ENCODE data around the gene PTPRD. TPM values are rescaled to one million over a fixed set of nuclear protein-coding genes. Genes with fewer than 3 reads are reported as not detected.

Gene PTPRD
- total and polyA plus RNA-seq, 2 experiments from 2014 or later: 11.5 to 58.0 TPM

DNA sequence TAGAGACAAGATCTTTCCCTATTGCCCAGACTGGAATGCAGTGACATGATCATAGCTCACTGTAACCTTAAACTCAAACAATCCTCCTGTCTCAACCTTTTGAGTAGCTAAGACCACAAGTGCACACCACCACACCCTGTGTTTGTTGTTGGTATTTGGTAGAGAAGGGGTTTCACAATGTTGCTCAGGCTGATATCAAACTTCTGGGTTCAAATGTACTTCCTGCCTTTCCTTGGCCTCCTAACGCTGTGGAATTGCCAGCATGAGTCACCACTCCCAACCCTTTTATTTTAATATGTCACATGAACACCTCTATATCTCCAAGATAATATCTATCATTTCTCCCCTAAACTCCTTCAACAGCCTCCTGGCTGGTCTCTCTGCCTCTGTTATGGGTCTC, 719.0 kb downstream of the PTPRD start:
- H3K27me3 Mint-ChIP-seq (ENCODE audit: insufficient read depth, low read depth, poor library complexity): no peaks in the 10 kb centered on the region
- Histone ChIP-seq H3F3A (replicated peaks; ENCODE audit: low read depth) (no peaks in the 10 kb centered on the region), H3K4me2 (no peak overlapping the region), H3K27me3 (ENCODE audit: insufficient read depth) (no peaks in the 10 kb centered on the region), H2AFZ (0 out of 2 replicates have a peak overlapping the region, but pooled peaks have one; percentile 30), H3K4me1 (ENCODE audit: insufficient read depth) (peaks cover 11% of the 10 kb centered on the region), H3K36me3 (ENCODE audit: insufficient read depth) (no peaks in the 10 kb centered on the region), H3K4me3 (no peak overlapping the region), H3K27ac (ENCODE audit: low read depth) (no peak overlapping the region), H4K20me1 (replicated peaks; ENCODE audit: insufficient read depth) (no peaks in the 10 kb centered on the region), H3K9me2 (ENCODE audit: insufficient read depth) (no peaks in the 10 kb centered on the region), H3K79me2 (replicated peaks; ENCODE audit: insufficient read depth) (no peaks in the 10 kb centered on the region)
- H3K9me3 Mint-ChIP-seq: no peaks in the 10 kb centered on the region
- H3K4me3 Mint-ChIP-seq: no peak overlapping the region
- H3K4me1 Mint-ChIP-seq: peaks cover 13% of the 10 kb centered on the region; the same call in 2 of the 3 replicates
- TF ChIP-seq, protein P1, sequence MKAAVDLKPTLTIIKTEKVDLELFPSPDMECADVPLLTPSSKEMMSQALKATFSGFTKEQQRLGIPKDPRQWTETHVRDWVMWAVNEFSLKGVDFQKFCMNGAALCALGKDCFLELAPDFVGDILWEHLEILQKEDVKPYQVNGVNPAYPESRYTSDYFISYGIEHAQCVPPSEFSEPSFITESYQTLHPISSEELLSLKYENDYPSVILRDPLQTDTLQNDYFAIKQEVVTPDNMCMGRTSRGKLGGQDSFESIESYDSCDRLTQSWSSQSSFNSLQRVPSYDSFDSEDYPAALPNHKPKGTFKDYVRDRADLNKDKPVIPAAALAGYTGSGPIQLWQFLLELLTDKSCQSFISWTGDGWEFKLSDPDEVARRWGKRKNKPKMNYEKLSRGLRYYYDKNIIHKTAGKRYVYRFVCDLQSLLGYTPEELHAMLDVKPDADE (IDR thresholded peaks at IDR 0.05): no peak
- no peak for TF ChIP-seq NANOG (IDR thresholded peaks at IDR 0.05; ENCODE audit: borderline replicate concordance)
- TF ChIP-seq EZH2phosphoT487 (IDR thresholded peaks at IDR 0.05; ENCODE audit: unreplicated experiment): no peak
- no peak for TF ChIP-seq STAT1 (IDR thresholded peaks at IDR 0.05; ENCODE audit: unreplicated experiment)
- no peaks in the 10 kb centered on the region for H3K36me3 Mint-ChIP-seq (ENCODE audit: low read depth)
- ATAC-seq (no peak), DNase-seq (ENCODE audit: low spot score) (no peak)
- no peak overlapping the region for H3K27ac Mint-ChIP-seq

DNA sequence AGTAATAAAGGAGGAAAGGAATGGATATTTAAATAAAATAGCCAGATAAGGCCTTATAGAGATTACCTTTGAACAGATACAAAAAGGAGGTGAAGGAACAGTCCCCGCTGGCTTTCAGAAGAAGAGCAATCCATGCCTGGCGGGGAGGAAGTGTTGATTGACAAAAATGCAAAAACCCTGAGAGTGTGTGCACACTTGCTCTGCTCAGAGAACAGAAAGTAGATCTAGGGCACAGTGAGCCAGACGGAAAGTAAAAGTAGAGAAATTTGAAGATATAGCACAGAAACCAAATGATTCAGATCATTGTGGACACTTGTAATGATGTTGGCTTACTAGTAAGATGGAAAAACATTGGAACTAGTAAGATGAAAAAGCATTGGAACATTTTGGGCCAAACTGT, 720.6 kb downstream of the PTPRD start:
- H3K4me3 ChIP-seq: no peak overlapping the region
- Mint-ChIP-seq H3K27ac (no peak overlapping the region), H3K4me1 (peaks cover 13% of the 10 kb centered on the region; the same call in 2 of the 3 replicates), H3K36me3 (ENCODE audit: low read depth) (no peaks in the 10 kb centered on the region), H3K27me3 (ENCODE audit: insufficient read depth, low read depth, poor library complexity) (no peaks in the 10 kb centered on the region), H3K9me3 (no peaks in the 10 kb centered on the region), H3K4me3 (no peak overlapping the region)
- H3K4me1 ChIP-seq (ENCODE audit: insufficient read depth): peaks cover 11% of the 10 kb centered on the region
- DNase-seq (ENCODE audit: low spot score) (no peak), ATAC-seq (no peak)
- H3K9me2 ChIP-seq (ENCODE audit: insufficient read depth): peaks cover 8% of the 10 kb centered on the region
- H3K27ac ChIP-seq (ENCODE audit: low read depth): no peak overlapping the region
- no peak overlapping the region for H3K4me2 ChIP-seq
- no peaks in the 10 kb centered on the region for H4K20me1 ChIP-seq (replicated peaks; ENCODE audit: insufficient read depth)
- no peaks in the 10 kb centered on the region for H3K27me3 ChIP-seq (ENCODE audit: insufficient read depth)
- H3F3A ChIP-seq (replicated peaks; ENCODE audit: low read depth): no peaks in the 10 kb centered on the region
- no peak overlapping the region for H2AFZ ChIP-seq
- H3K36me3 ChIP-seq (ENCODE audit: insufficient read depth): no peaks in the 10 kb centered on the region
- H3K79me2 ChIP-seq (replicated peaks; ENCODE audit: insufficient read depth): no peaks in the 10 kb centered on the region
- no peak for TF ChIP-seq EZH2phosphoT487 (IDR thresholded peaks at IDR 0.05; ENCODE audit: unreplicated experiment)
- TF ChIP-seq, protein P2, sequence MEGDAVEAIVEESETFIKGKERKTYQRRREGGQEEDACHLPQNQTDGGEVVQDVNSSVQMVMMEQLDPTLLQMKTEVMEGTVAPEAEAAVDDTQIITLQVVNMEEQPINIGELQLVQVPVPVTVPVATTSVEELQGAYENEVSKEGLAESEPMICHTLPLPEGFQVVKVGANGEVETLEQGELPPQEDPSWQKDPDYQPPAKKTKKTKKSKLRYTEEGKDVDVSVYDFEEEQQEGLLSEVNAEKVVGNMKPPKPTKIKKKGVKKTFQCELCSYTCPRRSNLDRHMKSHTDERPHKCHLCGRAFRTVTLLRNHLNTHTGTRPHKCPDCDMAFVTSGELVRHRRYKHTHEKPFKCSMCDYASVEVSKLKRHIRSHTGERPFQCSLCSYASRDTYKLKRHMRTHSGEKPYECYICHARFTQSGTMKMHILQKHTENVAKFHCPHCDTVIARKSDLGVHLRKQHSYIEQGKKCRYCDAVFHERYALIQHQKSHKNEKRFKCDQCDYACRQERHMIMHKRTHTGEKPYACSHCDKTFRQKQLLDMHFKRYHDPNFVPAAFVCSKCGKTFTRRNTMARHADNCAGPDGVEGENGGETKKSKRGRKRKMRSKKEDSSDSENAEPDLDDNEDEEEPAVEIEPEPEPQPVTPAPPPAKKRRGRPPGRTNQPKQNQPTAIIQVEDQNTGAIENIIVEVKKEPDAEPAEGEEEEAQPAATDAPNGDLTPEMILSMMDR (conservative IDR thresholded peaks at IDR 0.05; ENCODE audit: low read depth in 2 of 2): no peak
- no peak for TF ChIP-seq STAT1 (IDR thresholded peaks at IDR 0.05; ENCODE audit: unreplicated experiment)
- no peak for TF ChIP-seq ZNF331 (CRISPR knock-in tag; IDR thresholded peaks at IDR 0.05; ENCODE audit: low read depth)
- TF ChIP-seq JUNB (IDR thresholded peaks at IDR 0.05; ENCODE audit: unreplicated experiment): no peak
- TF ChIP-seq, protein P3, sequence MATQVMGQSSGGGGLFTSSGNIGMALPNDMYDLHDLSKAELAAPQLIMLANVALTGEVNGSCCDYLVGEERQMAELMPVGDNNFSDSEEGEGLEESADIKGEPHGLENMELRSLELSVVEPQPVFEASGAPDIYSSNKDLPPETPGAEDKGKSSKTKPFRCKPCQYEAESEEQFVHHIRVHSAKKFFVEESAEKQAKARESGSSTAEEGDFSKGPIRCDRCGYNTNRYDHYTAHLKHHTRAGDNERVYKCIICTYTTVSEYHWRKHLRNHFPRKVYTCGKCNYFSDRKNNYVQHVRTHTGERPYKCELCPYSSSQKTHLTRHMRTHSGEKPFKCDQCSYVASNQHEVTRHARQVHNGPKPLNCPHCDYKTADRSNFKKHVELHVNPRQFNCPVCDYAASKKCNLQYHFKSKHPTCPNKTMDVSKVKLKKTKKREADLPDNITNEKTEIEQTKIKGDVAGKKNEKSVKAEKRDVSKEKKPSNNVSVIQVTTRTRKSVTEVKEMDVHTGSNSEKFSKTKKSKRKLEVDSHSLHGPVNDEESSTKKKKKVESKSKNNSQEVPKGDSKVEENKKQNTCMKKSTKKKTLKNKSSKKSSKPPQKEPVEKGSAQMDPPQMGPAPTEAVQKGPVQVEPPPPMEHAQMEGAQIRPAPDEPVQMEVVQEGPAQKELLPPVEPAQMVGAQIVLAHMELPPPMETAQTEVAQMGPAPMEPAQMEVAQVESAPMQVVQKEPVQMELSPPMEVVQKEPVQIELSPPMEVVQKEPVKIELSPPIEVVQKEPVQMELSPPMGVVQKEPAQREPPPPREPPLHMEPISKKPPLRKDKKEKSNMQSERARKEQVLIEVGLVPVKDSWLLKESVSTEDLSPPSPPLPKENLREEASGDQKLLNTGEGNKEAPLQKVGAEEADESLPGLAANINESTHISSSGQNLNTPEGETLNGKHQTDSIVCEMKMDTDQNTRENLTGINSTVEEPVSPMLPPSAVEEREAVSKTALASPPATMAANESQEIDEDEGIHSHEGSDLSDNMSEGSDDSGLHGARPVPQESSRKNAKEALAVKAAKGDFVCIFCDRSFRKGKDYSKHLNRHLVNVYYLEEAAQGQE (IDR thresholded peaks at IDR 0.05; ENCODE audit: unreplicated experiment): no peak
- TF ChIP-seq, protein P4, sequence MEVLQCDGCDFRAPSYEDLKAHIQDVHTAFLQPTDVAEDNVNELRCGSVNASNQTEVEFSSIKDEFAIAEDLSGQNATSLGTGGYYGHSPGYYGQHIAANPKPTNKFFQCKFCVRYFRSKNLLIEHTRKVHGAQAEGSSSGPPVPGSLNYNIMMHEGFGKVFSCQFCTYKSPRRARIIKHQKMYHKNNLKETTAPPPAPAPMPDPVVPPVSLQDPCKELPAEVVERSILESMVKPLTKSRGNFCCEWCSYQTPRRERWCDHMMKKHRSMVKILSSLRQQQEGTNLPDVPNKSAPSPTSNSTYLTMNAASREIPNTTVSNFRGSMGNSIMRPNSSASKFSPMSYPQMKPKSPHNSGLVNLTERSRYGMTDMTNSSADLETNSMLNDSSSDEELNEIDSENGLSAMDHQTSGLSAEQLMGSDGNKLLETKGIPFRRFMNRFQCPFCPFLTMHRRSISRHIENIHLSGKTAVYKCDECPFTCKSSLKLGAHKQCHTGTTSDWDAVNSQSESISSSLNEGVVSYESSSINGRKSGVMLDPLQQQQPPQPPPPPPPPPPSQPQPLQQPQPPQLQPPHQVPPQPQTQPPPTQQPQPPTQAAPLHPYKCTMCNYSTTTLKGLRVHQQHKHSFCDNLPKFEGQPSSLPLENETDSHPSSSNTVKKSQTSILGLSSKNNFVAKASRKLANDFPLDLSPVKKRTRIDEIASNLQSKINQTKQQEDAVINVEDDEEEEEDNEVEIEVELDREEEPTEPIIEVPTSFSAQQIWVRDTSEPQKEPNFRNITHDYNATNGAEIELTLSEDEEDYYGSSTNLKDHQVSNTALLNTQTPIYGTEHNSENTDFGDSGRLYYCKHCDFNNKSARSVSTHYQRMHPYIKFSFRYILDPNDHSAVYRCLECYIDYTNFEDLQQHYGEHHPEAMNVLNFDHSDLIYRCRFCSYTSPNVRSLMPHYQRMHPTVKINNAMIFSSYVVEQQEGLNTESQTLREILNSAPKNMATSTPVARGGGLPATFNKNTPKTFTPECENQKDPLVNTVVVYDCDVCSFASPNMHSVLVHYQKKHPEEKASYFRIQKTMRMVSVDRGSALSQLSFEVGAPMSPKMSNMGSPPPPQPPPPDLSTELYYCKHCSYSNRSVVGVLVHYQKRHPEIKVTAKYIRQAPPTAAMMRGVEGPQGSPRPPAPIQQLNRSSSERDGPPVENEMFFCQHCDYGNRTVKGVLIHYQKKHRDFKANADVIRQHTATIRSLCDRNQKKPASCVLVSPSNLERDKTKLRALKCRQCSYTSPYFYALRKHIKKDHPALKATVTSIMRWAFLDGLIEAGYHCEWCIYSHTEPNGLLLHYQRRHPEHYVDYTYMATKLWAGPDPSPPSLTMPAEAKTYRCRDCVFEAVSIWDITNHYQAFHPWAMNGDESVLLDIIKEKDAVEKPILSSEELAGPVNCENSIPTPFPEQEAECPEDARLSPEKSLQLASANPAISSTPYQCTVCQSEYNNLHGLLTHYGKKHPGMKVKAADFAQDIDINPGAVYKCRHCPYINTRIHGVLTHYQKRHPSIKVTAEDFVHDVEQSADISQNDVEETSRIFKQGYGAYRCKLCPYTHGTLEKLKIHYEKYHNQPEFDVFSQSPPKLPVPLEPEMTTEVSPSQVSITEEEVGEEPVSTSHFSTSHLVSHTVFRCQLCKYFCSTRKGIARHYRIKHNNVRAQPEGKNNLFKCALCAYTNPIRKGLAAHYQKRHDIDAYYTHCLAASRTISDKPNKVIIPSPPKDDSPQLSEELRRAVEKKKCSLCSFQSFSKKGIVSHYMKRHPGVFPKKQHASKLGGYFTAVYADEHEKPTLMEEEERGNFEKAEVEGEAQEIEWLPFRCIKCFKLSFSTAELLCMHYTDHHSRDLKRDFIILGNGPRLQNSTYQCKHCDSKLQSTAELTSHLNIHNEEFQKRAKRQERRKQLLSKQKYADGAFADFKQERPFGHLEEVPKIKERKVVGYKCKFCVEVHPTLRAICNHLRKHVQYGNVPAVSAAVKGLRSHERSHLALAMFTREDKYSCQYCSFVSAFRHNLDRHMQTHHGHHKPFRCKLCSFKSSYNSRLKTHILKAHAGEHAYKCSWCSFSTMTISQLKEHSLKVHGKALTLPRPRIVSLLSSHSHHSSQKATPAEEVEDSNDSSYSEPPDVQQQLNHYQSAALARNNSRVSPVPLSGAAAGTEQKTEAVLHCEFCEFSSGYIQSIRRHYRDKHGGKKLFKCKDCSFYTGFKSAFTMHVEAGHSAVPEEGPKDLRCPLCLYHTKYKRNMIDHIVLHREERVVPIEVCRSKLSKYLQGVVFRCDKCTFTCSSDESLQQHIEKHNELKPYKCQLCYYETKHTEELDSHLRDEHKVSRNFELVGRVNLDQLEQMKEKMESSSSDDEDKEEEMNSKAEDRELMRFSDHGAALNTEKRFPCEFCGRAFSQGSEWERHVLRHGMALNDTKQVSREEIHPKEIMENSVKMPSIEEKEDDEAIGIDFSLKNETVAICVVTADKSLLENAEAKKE (CRISPR knock-in tag; IDR thresholded peaks at IDR 0.05): no peak
